ENCODE results near the gene FAM83G. TPM values are rescaled to one million over a fixed set of nuclear protein-coding genes. Genes with fewer than 3 reads are reported as not detected.

The FAM83G gene
- total and polyA plus RNA-seq, 9 donors, result 0.93 to 5.1 (median 2.3) TPM

- DNase-seq, result no peak
- TF ChIP-seq, protein P1, sequence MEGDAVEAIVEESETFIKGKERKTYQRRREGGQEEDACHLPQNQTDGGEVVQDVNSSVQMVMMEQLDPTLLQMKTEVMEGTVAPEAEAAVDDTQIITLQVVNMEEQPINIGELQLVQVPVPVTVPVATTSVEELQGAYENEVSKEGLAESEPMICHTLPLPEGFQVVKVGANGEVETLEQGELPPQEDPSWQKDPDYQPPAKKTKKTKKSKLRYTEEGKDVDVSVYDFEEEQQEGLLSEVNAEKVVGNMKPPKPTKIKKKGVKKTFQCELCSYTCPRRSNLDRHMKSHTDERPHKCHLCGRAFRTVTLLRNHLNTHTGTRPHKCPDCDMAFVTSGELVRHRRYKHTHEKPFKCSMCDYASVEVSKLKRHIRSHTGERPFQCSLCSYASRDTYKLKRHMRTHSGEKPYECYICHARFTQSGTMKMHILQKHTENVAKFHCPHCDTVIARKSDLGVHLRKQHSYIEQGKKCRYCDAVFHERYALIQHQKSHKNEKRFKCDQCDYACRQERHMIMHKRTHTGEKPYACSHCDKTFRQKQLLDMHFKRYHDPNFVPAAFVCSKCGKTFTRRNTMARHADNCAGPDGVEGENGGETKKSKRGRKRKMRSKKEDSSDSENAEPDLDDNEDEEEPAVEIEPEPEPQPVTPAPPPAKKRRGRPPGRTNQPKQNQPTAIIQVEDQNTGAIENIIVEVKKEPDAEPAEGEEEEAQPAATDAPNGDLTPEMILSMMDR (IDR thresholded peaks at IDR 0.05), result no peak
- TF ChIP-seq POLR2A (IDR thresholded peaks at IDR 0.05) (no peak), EP300 (IDR thresholded peaks at IDR 0.05) (no peak)
- H3K27me3 ChIP-seq, result no peaks in the 10 kb centered on the region
- intact Hi-C loops (cut with DNase I), result no loop called here
- 90 to 91% (median 91%) methylated on average over 21 of the region's 21 CpGs for WGBS, 3 donors
- H3K4me3 ChIP-seq, result no peak overlapping the region
- no peak overlapping the region for H3K27ac ChIP-seq
- no peaks in the 10 kb centered on the region for H3K36me3 ChIP-seq
- H3K4me1 ChIP-seq (ENCODE audit: insufficient read depth), result no peaks in the 10 kb centered on the region
- H3K9me3 ChIP-seq, result no peaks in the 10 kb centered on the region
Measured at GRCh38 chr17:18984273-18985114, 20.1 kb downstream of the FAM83G start.

DNA sequence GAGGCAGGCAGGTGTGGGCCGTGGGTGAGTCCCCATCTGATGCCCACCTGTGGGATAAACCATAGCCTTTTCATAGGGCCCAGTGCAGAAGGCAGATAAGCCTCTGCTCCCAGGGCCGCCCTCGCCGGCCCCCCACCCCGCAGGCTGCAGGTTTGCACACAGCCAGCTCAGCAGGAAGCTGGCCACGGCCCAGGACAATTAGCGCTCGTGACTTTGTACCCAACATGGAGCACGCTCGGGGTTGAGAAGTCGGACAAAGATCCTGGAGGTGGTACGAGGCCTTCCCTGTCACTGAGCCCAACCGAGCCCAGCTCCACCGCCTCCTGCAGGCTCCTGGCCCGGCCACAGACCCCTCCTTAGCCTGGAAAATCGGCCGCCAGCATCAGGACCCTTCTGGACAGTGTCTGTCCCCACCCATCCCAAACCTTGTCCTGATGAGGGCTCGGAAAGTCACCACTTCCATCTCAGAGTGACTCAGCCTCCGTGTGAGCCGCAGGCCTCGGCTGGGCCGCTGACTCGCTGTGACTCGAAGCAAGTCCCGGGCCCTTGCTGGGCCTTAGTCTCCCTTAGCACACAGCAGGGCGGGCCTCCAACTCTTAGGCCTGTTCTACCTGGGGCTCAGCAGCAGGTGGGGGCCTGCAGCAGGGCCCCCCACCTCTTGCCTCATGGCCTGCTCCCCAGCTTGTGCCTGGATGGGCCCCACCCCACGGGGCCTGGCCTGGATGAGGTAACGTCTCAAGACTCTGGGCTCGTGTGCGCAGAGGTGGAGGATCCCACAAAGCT is 22.7 kb downstream of the FAM83G start:
- Histone ChIP-seq H3K27ac (no peak overlapping the region), H3K36me3 (no peaks in the 10 kb centered on the region), H3K27me3 (no peaks in the 10 kb centered on the region), H3K4me1 (ENCODE audit: insufficient read depth) (no peaks in the 10 kb centered on the region), H3K9me3 (no peaks in the 10 kb centered on the region), H3K4me3 (no peak overlapping the region)
- 83 to 88% (median 88%) methylated on average over 29 to 30 of the region's 30 CpGs for WGBS, 3 donors
- no peak for TF ChIP-seq EP300 (IDR thresholded peaks at IDR 0.05)
- TF ChIP-seq, protein P1 (IDR thresholded peaks at IDR 0.05), result no peak
- TF ChIP-seq POLR2A (IDR thresholded peaks at IDR 0.05), result no peak
- DNase-seq, result no peak
- intact Hi-C loops (cut with DNase I), result no loop called here

GRCh38 chr17:18981335-18981641 is 23.3 kb downstream of the FAM83G start:
- Histone ChIP-seq H3K4me1 (ENCODE audit: insufficient read depth) (no peaks in the 10 kb centered on the region), H3K9me3 (no peaks in the 10 kb centered on the region), H3K36me3 (no peaks in the 10 kb centered on the region), H3K27me3 (no peaks in the 10 kb centered on the region), H3K27ac (no peak overlapping the region), H3K4me3 (no peak overlapping the region)
- DNase-seq, result no peak
- intact Hi-C loops (cut with DNase I), result no loop called here
- 89 to 98% (median 95%) methylated on average over 6 of the region's 6 CpGs for WGBS, 3 donors
- no peak for TF ChIP-seq POLR2A (IDR thresholded peaks at IDR 0.05)
- TF ChIP-seq, protein P1 (IDR thresholded peaks at IDR 0.05), result no peak
- no peak for TF ChIP-seq EP300 (IDR thresholded peaks at IDR 0.05)

GRCh38 chr17:18980682-18981334 is 23.8 kb downstream of the FAM83G start:
- TF ChIP-seq, protein P1 (IDR thresholded peaks at IDR 0.05), result no peak
- no peak for TF ChIP-seq EP300 (IDR thresholded peaks at IDR 0.05)
- no peak for TF ChIP-seq POLR2A (IDR thresholded peaks at IDR 0.05)
- H3K27ac ChIP-seq, result no peak overlapping the region
- no peak overlapping the region for H3K4me3 ChIP-seq
- no peaks in the 10 kb centered on the region for H3K36me3 ChIP-seq
- no peaks in the 10 kb centered on the region for H3K9me3 ChIP-seq
- WGBS, 3 donors, result 72 to 83% (median 72%) methylated on average over 13 of the region's 13 CpGs
- H3K4me1 ChIP-seq (ENCODE audit: insufficient read depth), result no peaks in the 10 kb centered on the region
- H3K27me3 ChIP-seq, result no peaks in the 10 kb centered on the region
- DNase-seq, result no peak
- intact Hi-C loops (cut with DNase I), result no loop called here

Measured in ovary (tissue), 9 donors.